HG03280 (cell line): Measurements from ENCODE around the gene FKBP5.
A peak's percentile ranks its signal among the peaks of the same experiment; 100 is the strongest.
"Not testable (repeated sequence)": the region's sequence is repeated elsewhere in the genome, so short reads cannot be mapped to it uniquely, and the experiment has no call there.

ENCODE experiments used
- ATAC-seq: cut with Tn5 transposase; IDR thresholded peaks from one replicate; pipeline ENCODE4 v1.9.1; 2021; ENCODE audit warnings: mild to moderate bottlenecking, moderate library complexity; ENCODE audit not compliant: unreplicated experiment

Gene FKBP5

DNA sequence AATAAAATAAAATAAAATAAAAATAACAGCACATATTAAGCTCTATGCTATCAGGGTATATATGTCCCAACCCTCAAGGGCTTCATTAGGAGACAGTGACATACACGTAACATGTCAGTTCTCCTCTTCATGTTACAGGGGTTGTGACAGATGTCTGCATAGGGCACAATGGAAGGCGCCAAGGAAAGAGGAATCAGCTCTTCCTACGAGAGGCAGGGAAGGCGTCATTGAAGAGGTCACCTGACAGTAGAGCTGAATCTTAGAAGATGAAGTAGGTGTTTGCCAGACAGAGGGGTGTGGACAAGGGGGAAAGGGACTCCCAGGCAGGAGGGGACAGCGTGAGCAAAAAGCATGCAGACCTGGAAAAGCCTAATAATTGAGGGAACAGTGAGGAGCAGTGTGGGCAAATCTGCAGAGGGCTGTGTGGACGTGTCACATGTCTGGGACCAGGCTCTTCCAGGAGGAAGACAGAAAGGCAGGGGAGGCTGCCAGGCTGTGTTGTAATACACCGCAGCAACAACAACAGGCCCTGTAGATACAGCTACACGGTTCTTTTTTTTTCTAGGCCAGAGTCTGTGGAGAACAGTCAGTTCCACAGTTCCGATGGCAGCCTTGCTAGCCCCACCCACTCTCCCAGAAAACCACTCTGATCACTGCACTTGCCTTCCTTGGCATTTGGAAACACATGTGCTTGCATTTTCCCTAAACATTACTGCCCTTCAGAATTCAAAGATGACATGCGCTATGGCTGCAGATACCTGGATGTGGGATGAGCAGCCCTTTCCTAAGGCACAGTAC, 2.5 kb upstream of the FKBP5 start:
- no peak for ATAC-seq

DNA sequence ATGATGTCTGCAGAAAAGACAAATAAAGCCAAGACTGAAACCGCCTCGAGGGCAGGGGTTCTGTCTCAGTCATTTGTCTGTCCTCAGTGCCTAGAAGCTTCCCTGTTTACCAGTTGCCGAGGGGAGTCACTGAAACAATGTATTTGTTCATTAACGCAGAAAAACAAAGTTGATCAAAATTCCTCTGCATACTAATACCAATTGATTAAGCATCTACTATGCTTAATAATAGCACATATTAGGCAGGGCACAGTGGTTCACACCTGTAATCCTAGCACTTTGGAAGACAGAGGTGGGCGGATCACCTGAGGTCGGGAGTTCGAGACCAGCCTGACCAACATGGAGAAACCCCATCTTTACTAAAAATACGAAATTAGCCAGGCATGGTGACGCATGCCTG, 1.8 kb upstream of the FKBP5 start:
- ATAC-seq = no peak

DNA sequence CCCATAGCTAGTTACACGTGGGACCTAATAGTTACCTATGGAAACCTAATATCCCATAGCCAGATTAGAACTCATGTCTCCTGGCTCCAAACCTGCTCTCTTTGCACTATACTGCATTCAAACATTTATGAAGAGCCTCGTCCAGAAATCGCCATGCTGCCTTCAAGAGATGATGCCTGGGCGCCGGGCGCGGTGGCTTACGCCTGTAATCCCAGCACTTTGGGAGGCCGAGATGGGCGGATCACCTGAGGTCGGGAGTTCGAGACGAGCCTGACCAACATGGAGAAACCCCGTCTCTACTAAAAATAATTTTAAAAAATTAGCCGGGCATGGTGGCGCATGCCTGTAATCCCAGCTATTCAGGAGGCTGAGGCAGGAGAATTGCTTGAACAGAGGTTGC, 1.3 kb upstream of the FKBP5 start:
- not testable (repeated sequence) for ATAC-seq

DNA sequence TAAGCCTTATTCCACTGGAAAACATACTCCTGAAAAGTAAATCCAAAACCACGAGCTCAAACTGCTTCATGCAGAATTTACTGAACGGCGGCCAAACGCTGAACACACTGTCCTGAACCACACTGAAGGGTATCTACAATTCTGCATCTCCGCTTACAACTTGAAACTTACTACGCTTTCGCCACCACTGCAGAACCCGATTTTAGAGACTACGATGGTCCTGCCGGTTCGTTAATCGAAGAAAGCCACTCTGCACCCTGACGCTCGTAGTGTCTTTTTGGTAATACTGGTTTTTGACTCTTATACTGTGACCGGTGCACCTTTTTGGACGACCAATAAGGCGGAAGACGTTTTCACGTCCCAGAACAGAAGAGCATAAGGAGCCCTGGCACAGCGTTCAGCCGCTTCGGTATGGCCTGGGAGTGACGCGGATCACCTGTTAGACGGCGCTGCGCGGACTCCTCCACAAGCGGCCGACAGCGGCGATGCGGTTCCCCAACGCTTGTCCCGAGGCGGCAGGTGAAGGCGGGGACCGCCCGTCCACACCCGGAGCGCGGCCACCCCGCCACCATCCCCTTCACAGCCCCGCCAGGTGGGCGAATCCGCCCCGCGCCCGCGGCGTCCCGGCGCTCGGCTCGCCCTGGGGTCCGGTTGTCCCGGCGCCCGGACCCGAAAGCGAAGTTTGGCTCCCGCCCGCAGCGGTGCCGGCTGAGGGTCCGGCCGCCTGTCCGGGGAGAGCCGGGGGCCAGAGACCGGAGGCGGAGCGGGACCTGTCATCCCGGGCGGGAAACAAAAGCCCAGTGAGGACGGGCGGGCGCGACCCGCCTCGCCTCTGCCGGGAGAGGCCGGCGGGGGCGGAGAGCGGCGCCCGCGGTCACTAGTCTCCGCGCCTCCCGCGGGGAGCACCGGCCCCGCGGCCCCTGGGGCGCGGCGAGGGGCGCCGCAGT, 784 bp downstream of the FKBP5 start:
- peak; percentile 41 for ATAC-seq

DNA sequence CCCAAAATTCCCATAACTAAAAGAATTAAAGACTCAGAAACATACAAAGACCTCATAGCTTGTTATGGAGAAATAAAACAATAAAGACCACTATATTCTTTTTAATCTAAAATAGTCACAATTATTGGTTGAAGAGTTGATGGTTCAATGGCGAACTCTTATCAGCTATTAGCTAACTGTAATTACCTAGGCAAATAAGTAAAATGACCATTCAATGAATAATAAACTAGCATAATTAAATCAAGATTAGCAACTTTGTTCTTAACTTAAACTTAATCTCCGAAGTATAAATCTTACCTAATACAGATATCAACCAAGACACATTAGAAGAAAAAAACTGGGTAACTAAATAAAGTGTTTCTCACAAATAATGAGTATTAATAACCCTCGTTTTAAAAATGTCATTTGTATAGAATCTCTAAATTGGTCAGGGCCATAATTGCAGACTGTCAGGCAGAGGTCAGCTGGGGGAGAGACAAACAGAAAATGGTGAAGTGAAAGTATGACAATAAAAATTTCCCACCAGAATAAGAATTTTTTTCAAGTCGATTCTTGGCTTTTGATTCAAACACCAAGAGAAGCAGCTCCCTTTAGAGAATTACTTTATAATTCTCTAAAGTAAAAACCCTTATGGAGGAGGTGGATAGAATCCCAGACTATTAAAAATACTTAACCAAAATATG, 1.7 kb downstream of the FKBP5 start:
- ATAC-seq = no peak

DNA sequence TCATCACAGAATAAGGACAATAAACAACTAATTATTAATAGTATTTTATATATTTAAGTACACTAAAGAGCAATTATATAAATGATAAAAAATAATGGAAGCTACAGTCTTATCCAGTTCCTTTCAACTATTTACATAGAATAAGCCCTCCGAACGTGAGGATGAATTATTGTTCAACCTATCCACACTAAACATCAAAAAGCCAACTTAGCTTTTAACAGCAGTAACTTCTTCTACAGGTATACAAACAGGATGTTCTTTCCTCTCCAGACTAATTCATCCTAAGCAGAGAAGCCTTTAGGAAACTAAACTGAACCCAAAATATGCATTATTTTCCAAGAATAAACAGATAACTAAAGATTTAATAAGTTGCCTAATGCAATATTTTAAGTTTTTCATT, 2.3 kb downstream of the FKBP5 start:
- no peak for ATAC-seq

DNA sequence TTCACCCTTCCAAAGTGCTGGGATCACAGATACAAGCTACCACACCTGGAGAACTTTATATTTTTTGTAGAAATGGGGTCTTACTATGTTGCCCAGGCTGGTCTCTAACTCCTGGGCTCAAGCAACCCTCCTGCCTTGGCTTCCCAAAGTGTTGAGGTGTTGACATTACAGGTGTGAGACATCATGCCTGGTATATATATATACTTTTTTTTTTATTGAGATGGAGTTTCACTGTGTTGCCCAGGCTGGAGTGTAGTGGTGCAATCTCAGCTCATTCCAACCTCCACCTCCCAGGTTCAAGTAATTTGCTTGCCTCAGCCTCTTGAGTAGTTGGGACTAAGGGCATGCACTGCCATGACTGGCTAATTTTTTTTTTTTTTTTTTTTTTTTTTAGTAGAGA, 5.4 kb downstream of the FKBP5 start:
- ATAC-seq = no peak

DNA sequence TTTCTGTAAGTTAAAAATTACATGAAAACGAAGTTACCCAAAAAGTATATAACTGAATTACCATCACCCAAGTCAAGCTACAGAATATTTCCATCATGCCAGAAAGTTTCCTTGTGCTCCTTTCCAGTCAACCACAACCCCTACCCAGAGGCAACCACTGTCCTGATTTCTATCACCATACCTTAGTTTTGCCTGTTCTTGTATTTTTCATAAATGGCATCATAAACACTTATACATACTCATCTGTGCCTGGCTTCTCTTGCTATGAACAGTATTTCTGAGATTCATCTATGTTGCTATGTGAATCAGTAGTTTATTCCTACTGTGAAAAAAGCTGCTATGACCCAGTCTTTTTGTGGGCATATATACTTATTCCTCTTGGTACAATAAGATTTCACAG, 7.4 kb downstream of the FKBP5 start:
- no peak for ATAC-seq

DNA sequence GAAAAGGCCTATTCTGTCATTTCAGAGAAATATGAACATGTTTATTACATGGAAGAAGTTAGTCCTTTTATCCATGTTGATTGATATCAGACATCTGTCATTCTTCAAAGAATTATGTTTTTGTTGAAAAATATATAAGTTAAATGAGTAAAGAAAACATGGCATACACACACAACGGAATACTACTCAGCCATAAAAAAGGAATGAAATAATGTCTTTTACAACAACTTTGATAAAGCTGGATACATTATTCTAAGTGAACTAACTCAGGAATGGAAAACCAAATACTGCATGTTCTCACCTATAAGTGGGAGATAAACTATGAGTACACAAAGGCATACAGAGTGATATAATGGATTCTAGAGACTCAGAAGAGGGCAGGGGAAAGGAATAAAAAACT, 9.3 kb downstream of the FKBP5 start:
- ATAC-seq = no peak

DNA sequence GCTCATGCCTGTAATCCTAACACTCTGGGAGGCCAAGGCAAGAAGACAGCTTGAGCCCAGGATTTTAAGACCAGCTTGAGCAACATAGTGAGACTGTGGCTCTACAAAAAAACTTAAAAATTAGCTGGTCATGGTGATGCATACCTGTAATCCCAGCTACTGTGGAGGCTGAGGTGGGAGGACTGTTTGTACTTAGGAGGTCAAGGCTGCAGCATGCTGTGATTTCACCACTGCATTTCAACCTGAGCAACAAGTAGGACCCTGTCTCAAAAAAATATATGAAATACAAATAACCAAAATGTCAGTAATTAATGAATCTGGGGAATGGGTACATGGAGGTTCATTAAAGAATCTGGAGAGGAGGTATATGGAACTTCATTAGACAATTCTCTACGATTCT, 9.9 kb downstream of the FKBP5 start:
- no peak for ATAC-seq

DNA sequence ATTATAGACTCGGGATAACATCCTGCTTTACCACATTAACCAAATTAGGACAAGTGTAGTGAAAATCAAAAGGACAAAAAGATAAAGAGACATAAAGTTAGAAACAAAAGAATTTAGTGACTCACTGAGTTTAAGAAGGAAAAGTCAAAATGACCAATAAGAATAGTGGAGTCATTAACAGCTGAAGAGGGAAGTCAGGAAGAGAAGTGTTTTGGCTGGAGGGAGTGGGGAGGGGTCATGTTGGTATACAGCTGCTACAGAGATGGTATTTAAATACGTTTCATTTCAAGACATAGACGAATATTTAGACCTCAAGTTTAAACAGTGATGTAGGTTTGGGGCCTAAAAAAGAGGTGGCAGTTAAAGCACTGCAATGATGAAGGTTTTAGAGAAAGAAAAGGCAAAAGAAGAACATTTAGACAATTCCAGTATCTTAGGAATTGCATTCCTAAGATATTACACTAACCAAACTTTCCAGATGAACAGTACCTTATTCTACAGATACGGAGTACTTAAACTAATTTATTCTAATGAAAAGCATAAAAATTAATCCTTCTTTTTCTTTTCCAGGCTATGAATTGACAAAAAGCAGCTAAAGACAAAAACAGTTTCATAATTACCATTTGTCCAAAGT, 10.6 kb downstream of the FKBP5 start:
- no peak for ATAC-seq

DNA sequence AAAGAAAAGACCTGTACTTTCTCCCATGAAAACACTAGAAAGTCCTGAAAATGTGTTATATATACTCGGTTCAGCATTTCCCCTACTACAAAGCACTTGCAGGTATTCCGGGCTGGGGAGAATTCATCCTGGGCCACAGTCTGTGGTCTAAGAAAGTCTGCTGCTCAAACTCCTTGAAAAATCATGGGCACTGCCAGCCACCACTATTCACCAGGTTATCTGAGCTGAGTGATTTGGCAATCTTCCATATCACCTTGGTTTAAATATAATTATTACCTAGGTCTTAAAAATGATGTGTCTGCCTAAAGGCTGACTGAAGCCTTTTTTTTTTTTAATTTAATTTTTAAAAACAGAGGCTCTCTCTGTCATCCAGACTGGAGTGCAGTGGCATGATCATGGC, 11.3 kb downstream of the FKBP5 start:
- ATAC-seq = no peak

DNA sequence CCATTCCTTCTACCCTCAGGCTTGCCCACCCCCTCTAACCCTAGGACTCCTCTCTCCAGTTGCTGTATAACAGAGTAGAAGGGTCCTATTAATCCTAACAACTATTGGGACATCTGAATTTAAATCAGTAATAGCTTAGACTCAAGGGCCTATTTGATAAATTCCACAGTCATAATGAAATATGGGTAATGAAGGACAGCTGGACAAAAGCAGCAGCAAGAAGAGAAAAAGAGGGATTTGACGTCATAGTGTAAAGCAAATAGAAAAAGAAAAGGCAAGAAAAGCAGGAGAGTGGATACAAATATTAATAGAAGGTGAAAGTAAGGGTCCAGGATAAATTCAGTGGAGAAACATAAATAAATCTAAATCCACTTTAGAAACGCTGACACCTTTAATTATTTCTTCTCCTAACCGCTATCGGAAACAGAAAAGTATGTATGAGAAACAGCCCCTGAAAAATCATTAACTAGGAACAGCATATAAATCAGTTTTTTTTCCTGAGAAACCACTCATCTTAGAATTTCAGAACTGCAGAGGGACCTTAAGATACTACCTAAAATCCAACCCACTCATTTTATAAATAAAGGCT, 12.8 kb downstream of the FKBP5 start:
- ATAC-seq = no peak

DNA sequence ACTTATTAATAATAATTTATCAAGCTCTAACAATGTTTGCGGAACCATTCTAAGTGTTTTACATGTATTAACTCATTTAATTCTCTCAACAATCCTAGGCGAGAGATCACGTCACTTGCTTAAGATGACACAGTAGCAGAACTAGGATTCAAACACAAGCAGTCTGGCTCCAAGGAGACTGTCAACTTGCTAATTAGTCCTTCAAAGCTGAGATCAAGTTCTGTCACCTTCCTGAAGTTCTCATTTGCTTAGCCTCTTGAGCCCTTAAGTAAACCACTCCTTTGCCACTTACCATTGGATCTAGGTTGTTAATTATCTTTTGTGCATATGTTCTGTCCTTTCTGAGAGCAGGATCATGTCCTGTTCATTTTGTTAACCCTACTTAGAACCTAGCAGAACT, 14.1 kb downstream of the FKBP5 start:
- ATAC-seq = no peak

DNA sequence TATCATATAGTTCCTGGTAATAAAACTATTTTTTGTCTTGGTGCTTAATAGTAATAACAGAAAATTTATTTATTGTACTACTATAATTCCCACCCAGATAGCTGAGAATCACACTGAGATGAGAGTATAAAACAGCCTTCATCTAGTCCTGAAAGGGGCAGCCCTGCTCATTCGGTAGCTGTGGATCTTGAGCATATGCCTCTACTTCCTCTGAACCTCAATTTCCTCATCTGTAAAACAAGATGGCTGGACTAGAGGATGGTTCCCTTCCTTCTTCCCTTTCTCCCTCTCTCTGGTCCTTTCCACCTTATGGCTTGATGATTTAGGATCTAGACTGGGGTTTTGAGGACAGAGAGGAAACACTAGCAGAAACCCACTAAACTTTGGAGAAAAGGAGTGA, 15.0 kb downstream of the FKBP5 start:
- no peak for ATAC-seq

DNA sequence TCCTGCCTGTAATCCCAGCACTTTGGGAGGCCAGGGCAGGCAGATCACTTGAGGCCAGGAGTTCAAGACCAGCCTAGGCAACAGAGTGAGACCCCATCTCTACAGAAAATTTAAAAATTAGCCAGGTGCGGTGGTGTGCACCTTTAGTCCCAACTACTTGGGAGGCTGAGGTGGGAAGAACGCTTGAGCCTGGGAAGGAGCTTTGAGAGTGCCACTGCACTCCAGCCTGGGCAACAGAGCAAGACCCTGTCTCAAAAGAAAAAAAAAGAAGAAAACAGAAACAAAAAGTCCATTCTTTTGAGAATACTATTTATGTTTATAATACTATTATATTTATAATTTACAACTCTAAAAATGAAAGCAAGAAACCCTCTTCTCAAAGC, 15.4 kb downstream of the FKBP5 start:
- ATAC-seq = not testable (repeated sequence)

DNA sequence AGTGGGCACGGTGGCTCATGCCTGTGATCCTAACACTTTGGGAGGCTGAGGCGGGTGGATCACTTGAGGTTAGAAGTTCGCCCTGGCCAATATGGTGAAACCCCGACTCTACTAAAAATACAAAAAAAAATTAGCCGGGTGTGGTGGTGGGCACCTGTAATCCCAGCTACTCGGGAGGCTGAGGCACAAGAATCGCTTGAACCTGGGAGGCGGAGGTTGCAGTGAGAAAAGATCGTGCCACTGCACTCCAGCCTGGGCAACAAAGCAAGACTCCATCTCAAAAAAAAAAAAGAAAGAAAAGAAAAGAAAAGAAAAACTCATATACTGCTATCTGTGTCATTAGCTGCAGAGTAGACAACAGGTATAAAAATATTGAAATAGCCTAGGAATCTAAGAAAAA, 18.3 kb downstream of the FKBP5 start:
- not testable (repeated sequence) for ATAC-seq

DNA sequence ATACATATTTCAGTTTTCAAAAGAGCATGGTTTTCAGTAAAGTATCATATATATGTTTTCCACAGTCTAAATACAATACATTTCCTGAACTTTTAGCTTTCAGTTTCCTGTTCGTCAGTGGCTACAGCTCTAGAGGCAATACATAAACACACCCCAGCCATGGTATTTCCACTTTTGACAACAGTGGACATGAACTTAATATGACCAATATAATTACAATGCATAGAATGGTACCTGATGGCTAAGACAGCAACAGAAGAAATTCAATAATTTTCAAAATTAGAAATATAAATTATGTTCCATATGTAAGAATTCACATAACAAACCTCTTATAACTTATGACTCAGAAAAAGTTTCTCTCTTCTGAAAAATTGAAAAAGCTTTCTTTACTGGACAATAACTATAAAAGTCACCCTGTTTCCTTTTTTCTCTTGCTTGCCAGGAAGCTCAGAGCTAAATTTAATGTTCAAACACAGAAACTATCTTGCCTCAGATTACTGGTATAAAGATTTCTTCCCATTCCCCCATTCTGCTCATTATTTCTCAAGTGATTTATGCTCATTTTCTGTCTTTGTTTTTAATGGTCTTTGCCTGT, 19.2 kb downstream of the FKBP5 start:
- ATAC-seq = no peak

DNA sequence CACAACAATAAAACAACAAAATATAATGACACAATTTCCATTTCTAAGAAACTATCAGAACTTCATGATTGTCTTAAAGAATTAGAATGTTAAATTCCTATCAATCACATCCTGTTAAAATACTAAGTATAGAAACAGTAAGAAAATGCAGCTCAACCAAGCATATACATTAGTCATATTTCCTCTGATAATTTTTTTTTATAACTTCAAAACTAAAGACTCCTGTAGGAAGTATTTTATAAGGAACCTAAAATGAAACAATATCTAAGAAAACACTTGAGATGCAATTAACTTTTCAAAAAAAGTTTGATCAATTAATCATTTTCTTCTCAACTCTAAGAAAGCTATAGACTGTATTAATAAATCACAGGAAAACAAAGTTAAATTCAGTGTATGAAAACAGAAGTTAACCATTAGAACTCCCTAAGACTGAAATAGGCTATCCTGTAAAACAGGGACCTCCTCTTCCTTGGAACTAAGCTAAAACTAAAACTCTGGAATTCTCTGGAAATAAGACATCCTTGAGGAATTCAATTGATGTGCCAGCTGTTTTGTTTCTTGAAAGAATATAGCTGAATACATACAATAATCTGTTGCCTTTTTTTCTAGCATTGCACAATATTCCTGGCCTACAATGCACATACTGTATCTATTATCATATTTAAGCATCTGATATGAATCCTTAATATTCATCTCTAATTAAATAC, 19.8 kb downstream of the FKBP5 start:
- ATAC-seq = no peak

DNA sequence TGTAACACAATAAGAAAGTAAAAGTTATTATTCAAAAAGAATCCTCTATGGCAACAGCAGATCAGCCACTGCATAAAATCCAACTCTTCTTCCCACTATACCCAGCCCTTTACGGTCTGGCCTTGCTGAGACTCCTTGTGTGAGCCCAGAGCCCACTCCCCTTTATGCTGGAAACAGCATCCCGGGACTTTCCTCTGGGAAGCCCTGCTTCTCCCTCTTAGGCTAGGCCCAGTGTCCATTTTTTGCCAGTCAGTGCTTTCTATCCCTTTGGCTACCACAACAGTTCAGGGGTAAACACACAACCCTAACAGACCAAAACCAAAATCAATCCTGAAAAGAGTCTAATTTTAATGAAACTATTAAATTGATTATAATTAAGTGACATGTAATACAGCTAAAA, 20.6 kb downstream of the FKBP5 start:
- no peak for ATAC-seq
